Cardiac fibroblast (primary cell): ENCODE data around the gene RTF2.

ENCODE experiments used
- DNase-seq, 2 donors: peaks; one replicate each; pipeline versions ENCODE4 v3.0.0 to v3.0.0-alpha.2; 2010; ENCODE audit warnings: low read depth in 2 of 2
- H3K4me3 ChIP-seq, 2 donors: replicated peaks in 1 of 2; 1 replicate in 1 of 2; 2 replicates in 1 of 2; pipeline ENCODE4 v1.5.1; 2011; ENCODE audit warnings: low read depth in 2 of 2, low read length in 2 of 2, mild to moderate bottlenecking in 2 of 2, moderate library complexity in 1 of 2
- TF ChIP-seq, protein P1 (sequence below): IDR thresholded peaks from one replicate; pipeline ENCODE4 v1.5.1; 2011; ENCODE audit warnings: low read depth, mild to moderate bottlenecking, low read length, inconsistent platforms

The RTF2 gene

DNA sequence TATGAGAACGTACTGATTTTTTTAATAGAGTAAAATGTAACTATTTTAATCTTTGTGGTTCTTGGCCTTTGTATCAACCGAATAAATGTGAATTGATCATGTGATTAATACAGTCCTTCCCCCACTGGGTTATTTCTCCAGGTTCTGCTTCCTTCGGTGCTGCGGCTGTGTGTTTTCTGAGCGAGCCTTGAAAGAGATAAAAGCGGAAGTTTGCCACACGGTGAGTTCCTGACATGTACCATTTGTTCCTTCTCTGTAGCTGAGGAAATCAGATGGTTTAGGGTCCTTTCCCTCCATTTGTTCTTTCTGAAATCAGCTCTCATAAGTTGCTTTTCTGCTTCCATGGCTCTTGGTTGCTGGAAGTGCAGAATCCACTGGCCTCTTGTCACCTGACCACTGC lies 15.5 kb downstream of the RTF2 start:
- H3K4me3 ChIP-seq, result no peak overlapping the region

DNA sequence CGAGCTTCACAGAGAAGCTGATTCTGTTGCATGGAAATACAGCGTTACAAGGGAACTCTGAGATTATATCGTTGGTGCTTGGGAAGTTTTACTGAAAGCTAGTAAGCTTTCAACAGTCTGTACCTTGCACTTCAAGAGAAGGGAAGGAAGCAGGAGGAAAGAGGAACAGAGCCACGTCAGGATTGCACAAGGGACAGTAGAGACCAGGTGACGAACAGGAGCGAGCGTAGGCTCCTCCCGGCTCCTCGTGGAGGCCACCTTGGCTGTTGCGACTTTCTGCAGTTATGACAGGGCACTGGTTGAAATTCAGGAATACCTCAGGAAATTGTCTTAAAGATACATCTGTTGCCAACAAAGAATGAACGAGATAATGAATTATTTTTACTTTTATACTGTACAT lies 18.8 kb downstream of the RTF2 start:
- H3K4me3 ChIP-seq, result no peak overlapping the region
- DNase-seq, result no peak
- TF ChIP-seq, protein P1, sequence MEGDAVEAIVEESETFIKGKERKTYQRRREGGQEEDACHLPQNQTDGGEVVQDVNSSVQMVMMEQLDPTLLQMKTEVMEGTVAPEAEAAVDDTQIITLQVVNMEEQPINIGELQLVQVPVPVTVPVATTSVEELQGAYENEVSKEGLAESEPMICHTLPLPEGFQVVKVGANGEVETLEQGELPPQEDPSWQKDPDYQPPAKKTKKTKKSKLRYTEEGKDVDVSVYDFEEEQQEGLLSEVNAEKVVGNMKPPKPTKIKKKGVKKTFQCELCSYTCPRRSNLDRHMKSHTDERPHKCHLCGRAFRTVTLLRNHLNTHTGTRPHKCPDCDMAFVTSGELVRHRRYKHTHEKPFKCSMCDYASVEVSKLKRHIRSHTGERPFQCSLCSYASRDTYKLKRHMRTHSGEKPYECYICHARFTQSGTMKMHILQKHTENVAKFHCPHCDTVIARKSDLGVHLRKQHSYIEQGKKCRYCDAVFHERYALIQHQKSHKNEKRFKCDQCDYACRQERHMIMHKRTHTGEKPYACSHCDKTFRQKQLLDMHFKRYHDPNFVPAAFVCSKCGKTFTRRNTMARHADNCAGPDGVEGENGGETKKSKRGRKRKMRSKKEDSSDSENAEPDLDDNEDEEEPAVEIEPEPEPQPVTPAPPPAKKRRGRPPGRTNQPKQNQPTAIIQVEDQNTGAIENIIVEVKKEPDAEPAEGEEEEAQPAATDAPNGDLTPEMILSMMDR, result no peak

More for the DNA sequence above, 15.5 kb downstream of the RTF2 start:
- TF ChIP-seq, protein P1, result no peak
- no peak for DNase-seq

DNA sequence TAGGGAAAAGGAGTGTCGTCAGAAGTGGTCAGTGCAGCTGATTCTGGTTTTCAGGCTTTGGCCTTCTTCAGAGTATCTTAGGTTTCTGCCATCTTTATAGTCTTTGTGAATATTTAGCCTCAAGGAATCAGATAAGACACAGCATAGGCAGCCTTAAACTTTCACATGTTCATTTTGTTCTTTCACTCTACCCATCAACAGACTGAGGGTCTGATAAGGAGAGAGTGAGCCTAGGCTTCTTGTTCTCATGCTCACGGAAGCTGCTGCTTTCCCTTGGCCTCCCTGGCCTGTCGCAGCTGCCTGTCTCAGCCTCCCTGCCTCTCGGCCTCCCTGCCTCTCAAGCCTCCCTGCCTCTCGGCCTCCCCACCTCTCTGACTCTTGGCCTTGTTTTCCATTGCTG lies 20.1 kb downstream of the RTF2 start:
- H3K4me3 ChIP-seq, result no peak overlapping the region
- DNase-seq, result no peak
- TF ChIP-seq, protein P1, result no peak

DNA sequence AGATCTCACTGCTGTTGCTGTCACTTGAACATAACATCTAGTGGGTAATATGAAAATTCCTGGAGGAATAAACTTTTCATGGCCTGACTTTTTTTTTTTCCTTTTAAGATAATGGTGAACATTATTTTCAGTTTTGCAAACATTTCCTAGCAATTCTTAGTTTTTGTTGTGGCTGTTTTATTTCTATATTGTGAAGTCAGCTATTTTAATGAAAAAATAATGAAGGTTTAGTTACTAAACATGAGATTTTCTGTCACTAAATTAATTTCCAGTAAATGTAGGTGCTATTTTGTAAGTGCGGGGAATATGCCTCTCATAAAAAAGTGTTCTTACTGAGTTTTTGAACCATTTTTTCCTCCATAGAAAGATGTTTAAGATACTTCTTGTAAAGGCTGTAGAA lies 32.7 kb downstream of the RTF2 start:
- no peak overlapping the region for H3K4me3 ChIP-seq
- TF ChIP-seq, protein P1, result no peak
- DNase-seq, result no peak

DNA sequence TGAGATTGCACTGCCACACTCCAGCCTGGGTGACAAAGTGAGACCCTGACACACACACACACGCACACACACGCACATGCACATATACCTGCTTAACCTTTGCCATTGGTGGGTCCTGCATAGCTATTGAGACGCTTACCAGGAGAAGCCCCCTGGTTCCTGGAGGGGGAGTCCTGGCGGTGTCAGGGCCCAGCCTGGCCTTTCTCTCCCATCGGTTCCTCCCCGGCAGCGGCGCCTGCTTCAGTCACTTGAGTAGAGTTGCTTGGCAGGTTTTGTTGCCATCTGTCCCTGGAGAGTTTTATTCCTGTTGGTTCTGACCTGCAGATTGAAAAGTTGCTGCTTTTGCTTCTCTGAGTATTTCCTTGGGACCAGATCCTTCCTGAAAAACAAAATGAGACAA lies 35.5 kb downstream of the RTF2 start:
- H3K4me3 ChIP-seq, result no peak overlapping the region
- TF ChIP-seq, protein P1, result no peak
- no peak for DNase-seq

DNA sequence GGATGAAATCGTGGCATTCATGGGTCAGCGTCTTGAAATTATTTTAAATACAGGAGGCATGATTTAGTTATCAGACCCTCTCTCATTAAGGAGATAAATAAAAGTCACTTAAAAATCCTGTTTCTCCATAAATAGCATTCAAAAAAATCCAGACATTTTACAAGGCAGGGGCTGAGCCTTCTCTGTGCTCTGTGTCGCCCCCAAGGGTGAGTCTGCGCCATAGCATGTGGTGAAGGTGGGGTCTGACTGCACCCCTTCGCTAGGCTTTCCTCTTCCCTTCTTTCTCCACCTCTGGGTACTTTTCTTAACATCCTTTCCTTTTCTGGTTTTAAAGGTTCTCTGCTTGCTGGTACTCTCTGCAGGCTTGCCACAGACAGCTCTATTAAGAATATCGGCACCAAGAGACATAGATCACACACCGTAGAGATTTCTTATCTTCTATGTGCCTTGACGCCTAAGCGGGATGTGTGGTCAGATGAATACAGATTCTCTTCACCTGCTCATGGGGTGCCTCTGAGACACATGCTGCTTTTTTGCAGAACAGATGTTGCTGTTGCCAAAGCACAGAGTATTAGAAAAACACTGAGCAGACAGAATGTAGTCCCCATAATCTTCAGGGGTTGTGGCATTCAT lies 36.1 kb downstream of the RTF2 start:
- TF ChIP-seq, protein P1, result peak; percentile 58
- H3K4me3 ChIP-seq, result no peak overlapping the region
- DNase-seq, result no peak

DNA sequence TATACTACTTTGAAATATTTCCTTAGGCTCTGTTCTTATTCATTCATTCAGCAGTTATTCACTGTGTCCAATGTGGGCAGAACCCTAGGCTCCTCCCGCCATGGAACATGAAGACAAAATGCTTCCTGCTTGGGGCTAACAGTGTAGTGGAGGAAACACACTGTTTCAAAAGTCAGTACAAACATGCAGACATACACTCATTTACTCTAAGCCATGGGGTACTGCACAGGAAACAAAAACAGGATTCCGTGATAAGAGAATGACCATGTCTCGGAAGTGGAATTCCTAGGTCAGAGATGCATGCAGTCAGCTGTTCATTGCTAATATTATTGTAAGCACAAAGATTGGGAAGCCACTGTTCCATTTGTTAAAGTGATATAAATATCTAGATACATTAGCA lies 37.7 kb downstream of the RTF2 start:
- DNase-seq, result peak; percentile 9 to 51
- TF ChIP-seq, protein P1, result no peak
- H3K4me3 ChIP-seq, result no peak overlapping the region
